HG02840 (cell line): Measurements from ENCODE around the gene ZNF407.

Experiments used
- ATAC-seq: cut with Tn5 transposase; IDR thresholded peaks from one replicate; pipeline ENCODE4 v1.9.1; 2021; ENCODE audit warnings: mild to moderate bottlenecking, moderate library complexity, moderate number of reproducible peaks; ENCODE audit not compliant: unreplicated experiment, low FRiP score

ZNF407 gene

GRCh38 chr18:74669136-74669798 lies 71.6 kb downstream of the ZNF407 start:
- no peak for ATAC-seq

- ATAC-seq = no peak
Observed at GRCh38 chr18:74672371-74672770, 74.7 kb downstream of the ZNF407 start.

GRCh38 chr18:74674487-74674886 lies 76.8 kb downstream of the ZNF407 start:
- ATAC-seq = no peak

GRCh38 chr18:74679006-74679678 lies 81.5 kb downstream of the ZNF407 start:
- no peak for ATAC-seq

- ATAC-seq = no peak
Observed at GRCh38 chr18:74679679-74680076, 82.0 kb downstream of the ZNF407 start.

- no peak for ATAC-seq
Observed at GRCh38 chr18:74682141-74682990, 84.7 kb downstream of the ZNF407 start.

GRCh38 chr18:74682991-74683297 lies 85.3 kb downstream of the ZNF407 start:
- ATAC-seq = no peak

GRCh38 chr18:74683573-74683972 lies 85.9 kb downstream of the ZNF407 start:
- no peak for ATAC-seq

GRCh38 chr18:74689251-74689650 lies 91.6 kb downstream of the ZNF407 start:
- no peak for ATAC-seq

GRCh38 chr18:74692367-74693013 lies 94.8 kb downstream of the ZNF407 start:
- ATAC-seq = no peak

GRCh38 chr18:74694436-74694835 lies 96.8 kb downstream of the ZNF407 start:
- ATAC-seq = no peak

- ATAC-seq = no peak
Observed at GRCh38 chr18:74695170-74695569, 97.5 kb downstream of the ZNF407 start.

- no peak for ATAC-seq
Observed at GRCh38 chr18:74698881-74699280, 101.2 kb downstream of the ZNF407 start.

- no peak for ATAC-seq
Observed at GRCh38 chr18:74699455-74699854, 101.8 kb downstream of the ZNF407 start.

- ATAC-seq = no peak
Observed at GRCh38 chr18:74702950-74703349, 105.3 kb downstream of the ZNF407 start.

GRCh38 chr18:74708169-74708568 lies 110.5 kb downstream of the ZNF407 start:
- no peak for ATAC-seq

GRCh38 chr18:74709452-74709851 lies 111.8 kb downstream of the ZNF407 start:
- no peak for ATAC-seq

GRCh38 chr18:74714120-74714519 lies 116.5 kb downstream of the ZNF407 start:
- no peak for ATAC-seq

- ATAC-seq = no peak
Observed at GRCh38 chr18:74714791-74715190, 117.1 kb downstream of the ZNF407 start.

GRCh38 chr18:74715306-74715705 lies 117.6 kb downstream of the ZNF407 start:
- ATAC-seq = no peak
